ENCODE measurements around the gene ZFPM1.

ZFPM1 gene

DNA sequence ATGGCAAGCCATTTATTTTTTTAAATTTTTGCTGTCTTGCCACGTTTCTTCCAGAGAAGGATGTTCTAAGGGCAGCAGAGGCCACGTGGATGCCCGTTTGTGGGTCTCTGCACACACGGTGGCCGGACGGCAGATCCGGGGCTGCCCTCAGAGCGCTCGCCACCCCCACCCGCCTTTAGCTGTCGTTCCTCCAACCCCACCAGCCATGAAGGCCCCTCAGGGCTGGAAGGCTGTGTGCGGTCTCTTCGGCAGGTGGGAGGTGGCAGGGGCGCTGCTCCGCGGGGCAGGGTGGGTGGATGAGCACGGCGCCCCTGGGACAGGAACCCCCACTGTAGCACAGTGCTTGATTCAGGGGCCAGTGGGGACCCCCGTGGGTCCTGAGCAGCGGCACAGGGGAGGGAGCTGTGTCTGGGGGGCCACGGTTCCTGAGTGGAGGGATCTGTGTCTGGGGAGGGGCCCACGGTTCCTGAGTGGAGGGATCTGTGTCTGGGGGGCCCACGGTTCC, 49.7 kb downstream of the ZFPM1 start:
- no peak for DNase-seq

DNA sequence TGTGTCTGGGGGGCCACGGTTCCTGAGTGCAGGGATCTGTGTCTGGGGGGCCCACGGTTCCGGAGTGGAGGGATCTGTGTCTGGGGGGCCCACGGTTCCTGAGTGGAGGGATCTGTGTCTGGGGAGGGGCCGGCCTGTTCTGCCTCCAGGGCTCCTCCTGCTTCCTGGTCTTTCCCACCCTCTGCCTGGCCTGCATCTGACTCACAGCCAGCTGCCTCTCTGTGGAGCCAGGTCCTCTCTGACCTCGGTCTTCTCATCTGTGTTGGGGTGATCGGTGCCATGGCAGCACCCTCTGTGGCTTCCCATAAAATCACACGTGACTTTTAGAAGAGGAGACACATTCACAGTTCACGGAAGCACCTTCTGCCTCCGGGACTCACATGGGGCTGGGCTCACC, 50.3 kb downstream of the ZFPM1 start:
- no peak for DNase-seq

DNA sequence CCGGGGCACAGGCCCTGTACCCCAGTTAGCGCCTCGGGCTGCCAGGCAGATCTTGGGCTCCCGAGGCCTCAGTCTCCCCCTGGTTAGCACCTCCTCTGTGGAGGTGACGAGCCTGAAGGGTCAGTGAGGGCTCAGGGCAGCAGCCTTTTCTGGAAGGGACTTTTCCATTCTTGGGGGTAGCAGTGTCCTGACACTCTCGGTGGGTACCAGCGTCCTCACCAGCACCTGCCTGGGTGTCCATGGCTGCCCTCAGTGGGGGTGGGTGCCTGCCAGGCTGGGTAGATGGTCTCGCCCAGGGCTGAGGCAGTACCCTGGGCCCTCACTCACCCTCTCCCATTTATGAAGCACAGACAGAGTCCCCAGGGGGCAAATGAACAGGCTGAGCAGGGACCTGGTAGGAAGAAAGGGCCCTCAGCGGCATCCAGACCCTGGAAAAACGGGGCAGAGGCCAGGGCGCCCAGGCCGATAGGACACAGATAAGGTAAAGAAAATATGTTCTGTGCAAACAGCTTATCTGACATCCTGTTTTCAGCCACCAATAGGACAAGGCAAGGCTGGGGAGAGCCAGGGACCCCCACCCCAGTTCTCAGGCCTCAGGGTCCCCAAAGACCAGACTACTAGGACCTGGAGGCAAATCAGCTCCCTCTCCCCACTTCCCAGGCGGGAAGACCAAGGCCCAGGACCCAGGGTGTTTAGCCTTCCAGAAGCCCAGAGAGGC, 50.9 kb downstream of the ZFPM1 start:
- peak in 1 of 3 experiments; percentile 3 for DNase-seq

DNA sequence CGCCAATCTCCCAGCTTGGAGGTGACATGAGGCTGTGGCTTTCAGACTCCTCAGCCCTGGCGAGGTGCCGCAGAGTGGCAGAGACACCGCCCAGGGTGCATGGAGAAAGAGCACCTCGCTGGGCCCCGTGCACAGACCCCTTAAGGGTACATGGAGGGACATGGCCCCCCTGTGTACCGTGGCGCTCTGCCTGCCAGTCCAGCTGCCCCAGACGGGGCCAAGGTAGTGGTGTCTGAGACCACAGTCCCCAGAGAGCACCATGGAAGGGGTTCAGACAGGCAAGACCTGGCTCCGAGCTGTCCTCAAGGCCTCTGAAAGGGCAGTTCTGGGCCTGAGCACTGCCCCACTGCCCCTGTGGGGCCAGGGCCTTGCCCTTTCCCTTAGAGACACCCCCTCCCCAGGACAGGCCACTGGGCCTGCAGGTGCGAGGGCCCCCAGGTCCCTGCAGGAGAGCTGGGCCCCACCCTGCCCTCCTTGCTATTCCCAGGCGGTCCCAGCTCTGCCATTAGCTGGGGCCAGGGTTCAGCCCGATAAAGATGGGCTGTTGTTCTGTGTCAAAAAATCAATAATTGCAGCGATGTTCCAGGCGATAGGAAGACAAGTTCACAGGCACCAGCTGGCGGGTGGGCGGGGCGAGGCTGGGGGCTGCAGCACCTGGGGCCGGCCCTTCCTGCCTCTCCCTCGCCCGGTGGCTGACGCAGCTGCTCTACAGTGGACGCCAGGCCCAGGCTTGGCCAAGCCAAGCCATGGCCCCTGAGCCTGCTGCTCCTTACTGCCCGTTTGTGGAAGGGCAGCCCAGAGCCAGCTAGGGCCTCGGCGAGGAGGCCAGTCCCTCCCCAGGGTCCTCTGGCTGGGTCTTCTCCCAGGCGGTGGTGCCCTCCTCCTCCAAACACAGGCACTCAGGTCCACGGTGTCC, 51.7 kb downstream of the ZFPM1 start:
- DNase-seq = peak; percentile 1 to 90 (median 85)

GRCh38 chr16:88505405-88506082, 52.5 kb downstream of the ZFPM1 start:
- peak; percentile 61 to 94 (median 89) for DNase-seq

DNA sequence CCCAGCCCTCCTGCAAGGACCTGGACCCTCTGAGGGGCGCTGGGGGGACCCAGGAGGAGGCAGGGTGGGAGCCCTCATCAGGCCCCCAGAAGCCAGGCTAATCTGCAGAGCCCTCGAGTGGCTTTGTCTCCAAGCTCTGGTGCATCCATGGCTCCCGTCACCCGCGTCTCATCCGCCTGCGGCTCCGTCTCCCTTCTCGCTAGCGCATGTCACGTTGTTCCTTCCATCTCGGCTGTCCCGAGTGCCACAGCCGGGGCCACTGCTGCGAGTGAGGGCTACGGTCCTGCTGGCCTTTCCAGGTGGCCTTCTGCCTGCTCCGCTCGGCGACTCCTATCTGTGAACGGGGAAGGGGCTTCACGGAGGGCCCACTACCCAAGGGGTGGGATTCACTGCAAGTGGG, 53.6 kb downstream of the ZFPM1 start:
- DNase-seq = no peak

- DNase-seq = no peak
Measured at GRCh38 chr16:88507231-88507743, 54.2 kb downstream of the ZFPM1 start.

DNA sequence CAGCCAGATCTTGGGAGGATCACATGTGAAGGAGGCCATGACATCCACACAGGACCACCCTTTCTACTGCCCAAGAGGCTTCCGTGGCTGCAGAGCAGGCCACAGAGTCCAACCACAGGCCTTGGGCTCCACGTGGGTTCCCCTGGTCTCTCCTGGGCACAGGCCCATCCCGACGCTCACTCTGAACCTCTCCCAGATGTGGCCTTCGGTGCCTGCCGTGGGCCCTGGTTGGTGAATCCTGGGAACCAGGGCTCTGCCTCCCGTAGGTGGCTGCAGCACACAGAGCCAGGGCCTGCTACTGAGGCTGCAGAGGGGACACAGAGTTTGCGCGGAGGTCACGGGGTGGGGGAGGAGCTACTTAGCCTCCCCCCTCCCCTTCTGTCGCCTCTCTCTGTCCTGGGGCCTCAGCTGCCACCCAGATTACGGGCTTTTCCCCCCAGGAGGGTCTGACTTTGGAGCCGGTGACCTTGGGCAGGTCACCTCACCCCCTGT, 55.3 kb downstream of the ZFPM1 start:
- no peak for DNase-seq

- DNase-seq = peak in 2 of 3 experiments; percentile 9 to 16
Measured at GRCh38 chr16:88508868-88509748, 56.0 kb downstream of the ZFPM1 start.

DNA sequence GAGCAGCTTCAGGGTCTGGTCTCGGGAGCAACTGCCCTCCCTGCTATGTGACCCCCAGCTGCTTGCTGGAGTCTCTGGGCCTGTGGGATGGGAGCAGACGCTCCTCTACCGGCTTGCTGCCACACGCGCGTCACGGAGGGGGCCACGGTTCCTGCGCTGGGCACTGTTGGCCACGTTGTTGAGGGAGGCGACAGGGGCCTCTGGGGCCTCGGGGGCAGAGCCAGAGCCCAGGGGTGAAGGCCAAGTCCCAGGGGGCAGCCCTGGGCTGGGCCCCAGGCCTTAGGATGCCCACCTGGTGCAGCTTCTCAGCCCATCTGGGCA, 56.6 kb downstream of the ZFPM1 start:
- no peak for DNase-seq

DNA sequence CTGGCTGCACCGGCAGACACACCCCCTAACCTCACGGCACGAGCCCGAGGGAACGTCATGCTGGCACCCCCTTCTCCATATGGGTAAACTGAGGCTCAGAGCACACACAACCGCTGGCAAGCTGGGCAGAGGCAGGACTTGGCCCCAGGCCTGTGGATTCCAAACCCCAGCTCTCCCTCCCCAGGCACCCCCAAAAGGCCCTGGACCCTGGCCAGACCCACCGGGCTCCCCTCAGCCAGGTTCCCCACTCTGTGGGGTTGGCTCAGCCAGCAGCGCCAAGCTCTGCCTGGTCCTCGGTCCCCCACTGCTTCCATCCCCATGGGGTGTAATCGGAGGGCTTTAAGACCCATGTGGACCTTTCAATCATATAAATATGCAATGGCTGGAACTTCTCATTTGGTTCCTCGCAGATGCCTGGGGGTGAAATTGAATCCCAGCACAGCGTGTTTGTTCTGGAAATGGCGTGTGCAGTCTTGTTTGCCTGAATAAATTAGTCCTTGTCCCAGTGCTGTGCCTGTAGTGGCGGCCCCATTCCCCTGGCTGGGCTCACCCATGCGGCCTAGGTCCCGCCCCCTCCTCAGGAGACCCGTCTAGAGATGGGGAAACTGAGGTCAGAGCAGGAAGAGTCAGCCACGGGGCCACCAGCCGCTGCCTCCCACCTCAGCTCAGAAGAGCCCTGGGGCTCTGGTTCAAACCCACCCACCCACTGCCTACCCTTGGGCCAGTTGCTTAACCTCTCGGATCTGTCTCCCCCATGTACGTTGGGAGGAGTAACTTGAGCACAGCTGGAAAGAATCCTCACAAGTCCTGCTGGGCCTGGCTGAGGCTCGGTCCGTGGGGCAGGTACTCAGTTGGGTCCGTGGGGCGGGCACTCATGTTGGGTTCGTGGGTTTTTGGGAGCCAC, 57.3 kb downstream of the ZFPM1 start:
- DNase-seq = peak in 2 of 3 experiments; percentile 67 to 89

DNA sequence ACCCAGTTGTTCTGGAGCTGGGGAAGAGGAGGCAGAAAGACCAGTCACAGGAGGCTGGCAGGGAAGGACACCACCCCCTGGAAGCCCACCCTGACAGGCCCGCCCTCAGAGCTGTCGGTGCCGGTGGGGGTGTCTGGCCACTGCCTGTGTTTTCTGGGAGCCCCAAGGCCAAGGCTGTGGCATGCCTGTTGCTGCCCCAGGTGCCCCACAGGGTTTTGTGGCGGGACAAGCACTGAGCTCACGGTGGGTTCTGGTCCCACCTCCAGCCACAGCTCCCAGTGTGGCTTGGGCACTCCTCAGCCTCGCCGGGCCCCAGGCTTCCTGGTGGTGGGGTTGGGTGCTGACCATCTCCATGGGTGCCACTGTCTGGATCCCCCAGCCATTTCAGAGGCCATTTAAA, 58.0 kb downstream of the ZFPM1 start:
- DNase-seq = no peak

- DNase-seq = no peak
Measured at GRCh38 chr16:88511906-88512305, 58.8 kb downstream of the ZFPM1 start.

- DNase-seq = no peak
Measured at GRCh38 chr16:88512728-88513696, 59.9 kb downstream of the ZFPM1 start.

GRCh38 chr16:88514070-88514469, 61.0 kb downstream of the ZFPM1 start:
- no peak for DNase-seq

GRCh38 chr16:88514526-88515232, 61.6 kb downstream of the ZFPM1 start:
- no peak for DNase-seq

- DNase-seq = no peak
Measured at GRCh38 chr16:88515371-88515770, 62.3 kb downstream of the ZFPM1 start.

DNA sequence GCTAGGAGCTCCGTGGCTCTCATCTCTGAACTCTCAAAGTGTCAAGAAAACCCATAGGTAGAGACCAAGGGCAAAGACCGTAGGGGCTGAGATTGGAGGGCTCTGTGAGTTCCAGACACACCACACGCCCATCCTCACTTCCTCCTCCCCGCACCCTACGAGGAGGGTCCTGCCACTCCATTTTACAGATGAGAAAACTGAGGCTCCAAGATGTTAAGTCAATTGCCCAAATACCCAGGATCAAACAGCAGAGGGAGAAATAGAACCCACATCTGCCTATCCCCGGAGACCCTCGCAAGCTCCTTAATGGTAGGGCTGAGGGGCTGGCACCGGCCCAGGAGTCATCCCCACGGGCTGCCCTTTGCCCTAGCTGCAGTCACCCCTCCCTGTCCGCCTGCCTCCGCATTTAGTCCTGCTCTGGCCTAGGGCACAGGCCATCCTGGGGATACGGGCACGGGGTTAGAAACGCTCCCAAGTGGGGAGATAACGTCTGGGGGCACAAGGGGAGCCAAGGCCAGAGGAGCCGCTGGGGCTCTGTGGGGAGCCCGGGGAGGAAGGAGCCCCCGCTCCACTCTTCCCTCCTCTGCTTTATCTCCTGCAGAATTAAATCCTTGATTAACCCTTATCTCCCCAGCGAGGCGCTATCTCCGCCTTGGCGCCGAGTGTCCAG, 63.0 kb downstream of the ZFPM1 start:
- DNase-seq = no peak

Data from NCI-H1417 (cell line).